BE2C (cell line): ENCODE data around the gene GNAQ.
A peak's percentile ranks its signal among the peaks of the same experiment; 100 is the strongest.

ENCODE experiments used
- DNase-seq: peaks from one replicate; pipeline ENCODE4 v3.0.0-alpha.2; 2020
- H3K27me3 ChIP-seq: fragments of 250-450 bp; sonication (Bioruptor Pico); 2 replicates; pipeline ENCODE4 v1.5.1; 2020; ENCODE audit warnings: mild to moderate bottlenecking
- H3K36me3 ChIP-seq: fragments of 250-450 bp; sonication (Bioruptor Pico); 2 replicates; pipeline ENCODE4 v1.5.1; 2020; ENCODE audit warnings: mild to moderate bottlenecking
- H3K4me1 ChIP-seq: fragments of 250-450 bp; sonication (Bioruptor Pico); 2 replicates; pipeline ENCODE4 v1.5.1; 2020
- H3K4me3 ChIP-seq: 2 replicates; pipeline ENCODE4 v1.5.1; 2011; ENCODE audit warnings: low read depth, low read length
- H3K9me3 ChIP-seq: fragments of 250-450 bp; sonication (Bioruptor Pico); 2 replicates; pipeline ENCODE4 v1.5.1; 2020
- TF ChIP-seq, protein P1 (sequence below): IDR thresholded peaks from 2 replicates; pipeline ENCODE4 v1.5.1; 2012; ENCODE audit warnings: mild to moderate bottlenecking, low read depth, low read length

Gene GNAQ

DNA sequence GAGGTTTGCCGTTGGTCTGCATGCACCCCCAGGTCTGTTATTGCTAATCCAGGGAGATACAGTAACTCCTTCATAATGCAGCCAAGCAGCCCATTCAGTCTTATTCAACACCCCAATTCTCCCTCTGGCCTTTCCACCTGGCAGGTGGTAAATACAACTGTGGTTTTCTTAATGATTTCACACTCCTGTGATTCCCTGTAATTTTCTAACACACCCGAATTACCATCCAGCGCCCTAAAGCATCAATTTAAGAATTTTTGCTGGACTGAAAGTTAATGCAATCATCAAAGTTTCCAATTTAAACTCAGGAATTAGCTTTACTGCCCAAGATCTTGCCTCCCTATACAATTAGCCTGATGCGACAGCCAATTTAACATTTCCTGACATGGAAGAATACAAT, 62.5 kb downstream of the GNAQ start:
- Histone ChIP-seq H3K27me3 (no peaks in the 10 kb centered on the region), H3K36me3 (no peaks in the 10 kb centered on the region), H3K4me3 (no peak overlapping the region), H3K9me3 (no peaks in the 10 kb centered on the region), H3K4me1 (peaks cover 18% of the 10 kb centered on the region)
- TF ChIP-seq, protein P1, sequence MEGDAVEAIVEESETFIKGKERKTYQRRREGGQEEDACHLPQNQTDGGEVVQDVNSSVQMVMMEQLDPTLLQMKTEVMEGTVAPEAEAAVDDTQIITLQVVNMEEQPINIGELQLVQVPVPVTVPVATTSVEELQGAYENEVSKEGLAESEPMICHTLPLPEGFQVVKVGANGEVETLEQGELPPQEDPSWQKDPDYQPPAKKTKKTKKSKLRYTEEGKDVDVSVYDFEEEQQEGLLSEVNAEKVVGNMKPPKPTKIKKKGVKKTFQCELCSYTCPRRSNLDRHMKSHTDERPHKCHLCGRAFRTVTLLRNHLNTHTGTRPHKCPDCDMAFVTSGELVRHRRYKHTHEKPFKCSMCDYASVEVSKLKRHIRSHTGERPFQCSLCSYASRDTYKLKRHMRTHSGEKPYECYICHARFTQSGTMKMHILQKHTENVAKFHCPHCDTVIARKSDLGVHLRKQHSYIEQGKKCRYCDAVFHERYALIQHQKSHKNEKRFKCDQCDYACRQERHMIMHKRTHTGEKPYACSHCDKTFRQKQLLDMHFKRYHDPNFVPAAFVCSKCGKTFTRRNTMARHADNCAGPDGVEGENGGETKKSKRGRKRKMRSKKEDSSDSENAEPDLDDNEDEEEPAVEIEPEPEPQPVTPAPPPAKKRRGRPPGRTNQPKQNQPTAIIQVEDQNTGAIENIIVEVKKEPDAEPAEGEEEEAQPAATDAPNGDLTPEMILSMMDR: no peak
- no peak for DNase-seq

DNA sequence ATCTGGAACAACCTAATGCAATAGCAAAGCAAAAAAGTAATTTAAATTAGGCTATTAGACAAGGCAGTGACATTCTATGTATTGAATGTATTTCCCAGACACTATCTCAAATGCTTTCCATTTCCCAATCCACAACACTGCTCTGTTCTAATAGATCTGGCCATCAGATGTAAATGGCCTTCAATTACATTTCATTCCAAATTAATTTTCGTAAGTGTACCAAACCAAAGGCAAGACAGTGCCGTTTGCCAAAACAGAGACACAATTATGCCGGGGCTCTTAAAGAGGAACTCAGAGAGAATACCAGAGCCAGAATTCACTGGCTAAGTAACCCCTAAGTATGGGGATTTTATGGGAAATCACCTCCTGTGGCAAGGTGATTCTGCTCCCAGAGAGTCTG, 63.1 kb downstream of the GNAQ start:
- no peak overlapping the region for H3K4me3 ChIP-seq
- H3K36me3 ChIP-seq: no peaks in the 10 kb centered on the region
- H3K4me1 ChIP-seq: peaks cover 18% of the 10 kb centered on the region
- no peaks in the 10 kb centered on the region for H3K27me3 ChIP-seq
- DNase-seq: peak; percentile 57
- TF ChIP-seq, protein P1: no peak
- H3K9me3 ChIP-seq: no peaks in the 10 kb centered on the region

DNA sequence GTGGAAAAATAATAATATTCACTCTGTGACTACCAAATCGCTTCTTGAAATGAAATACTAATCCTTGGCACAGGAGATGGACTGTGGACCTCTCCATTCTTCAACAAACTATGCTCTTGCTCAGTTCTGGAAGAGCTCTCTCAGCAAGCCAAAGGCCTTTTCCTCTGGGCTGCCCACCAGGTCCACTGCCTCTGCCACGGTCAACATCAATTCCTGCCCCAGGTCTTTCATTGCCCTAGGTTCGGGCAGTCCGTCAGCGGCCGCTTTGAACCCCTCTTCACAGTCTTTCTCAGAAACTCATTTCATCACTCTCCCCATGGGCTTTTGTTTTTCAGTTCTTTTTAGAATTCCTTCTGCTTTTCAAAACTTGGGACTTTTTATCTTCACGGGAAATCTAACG, 64.9 kb downstream of the GNAQ start:
- H3K9me3 ChIP-seq: no peaks in the 10 kb centered on the region
- no peaks in the 10 kb centered on the region for H3K27me3 ChIP-seq
- peaks cover 21% of the 10 kb centered on the region for H3K4me1 ChIP-seq
- no peaks in the 10 kb centered on the region for H3K36me3 ChIP-seq
- DNase-seq: no peak
- TF ChIP-seq, protein P1: no peak
- H3K4me3 ChIP-seq: no peak overlapping the region

DNA sequence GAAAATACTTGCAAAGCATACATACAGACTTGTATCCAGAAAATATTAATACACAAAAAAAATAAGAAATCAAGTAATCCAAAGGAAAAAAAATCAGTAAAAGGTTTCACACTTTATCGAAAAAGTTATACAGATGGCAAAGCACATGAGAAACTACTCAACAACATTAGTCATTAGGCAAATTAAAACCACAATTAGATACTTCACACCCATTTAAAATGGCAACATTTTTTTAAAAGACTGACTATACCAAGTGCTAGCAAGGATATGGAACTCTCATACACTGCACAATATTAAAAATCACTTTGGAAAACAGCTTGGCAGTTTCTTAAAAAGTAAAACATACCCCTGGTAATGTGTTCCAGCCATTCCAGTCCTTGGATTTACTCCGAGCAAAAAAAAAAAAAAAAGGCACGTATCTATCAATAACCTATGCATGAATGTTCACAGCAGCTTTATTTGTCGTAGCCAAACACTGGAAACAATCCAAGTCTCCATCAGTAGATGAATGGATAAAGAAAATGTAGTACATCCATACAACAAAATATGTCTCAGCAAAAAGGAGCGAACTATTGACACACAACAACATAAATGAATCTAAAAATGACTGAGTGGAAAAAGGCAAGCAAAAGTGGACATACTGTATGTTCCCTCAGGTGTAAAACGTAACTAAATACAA, 66.0 kb downstream of the GNAQ start:
- H3K9me3 ChIP-seq: no peaks in the 10 kb centered on the region
- no peaks in the 10 kb centered on the region for H3K36me3 ChIP-seq
- no peaks in the 10 kb centered on the region for H3K27me3 ChIP-seq
- TF ChIP-seq, protein P1: no peak
- H3K4me1 ChIP-seq: peaks cover 21% of the 10 kb centered on the region
- no peak overlapping the region for H3K4me3 ChIP-seq
- no peak for DNase-seq

DNA sequence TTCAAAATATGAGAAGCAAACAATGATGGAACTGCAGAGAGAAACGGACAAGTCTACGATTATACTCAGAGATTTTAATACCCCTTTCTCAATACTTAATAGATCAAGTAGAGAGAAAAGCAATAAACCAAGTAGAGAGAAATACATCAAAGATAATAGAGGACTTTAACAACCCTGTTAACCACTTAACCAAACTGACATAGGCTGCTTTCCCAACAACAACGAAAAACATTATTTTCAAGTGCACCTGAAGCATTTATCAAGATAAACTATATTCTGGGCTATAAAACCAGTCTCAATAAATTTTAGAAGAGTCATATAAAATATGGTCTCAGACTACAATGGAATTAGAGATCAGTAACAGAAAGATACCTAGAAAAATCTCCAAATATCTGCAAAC, 67.4 kb downstream of the GNAQ start:
- Histone ChIP-seq H3K4me1 (peaks cover 21% of the 10 kb centered on the region), H3K27me3 (no peaks in the 10 kb centered on the region), H3K36me3 (no peaks in the 10 kb centered on the region), H3K4me3 (no peak overlapping the region), H3K9me3 (no peaks in the 10 kb centered on the region)
- TF ChIP-seq, protein P1: no peak
- no peak for DNase-seq

DNA sequence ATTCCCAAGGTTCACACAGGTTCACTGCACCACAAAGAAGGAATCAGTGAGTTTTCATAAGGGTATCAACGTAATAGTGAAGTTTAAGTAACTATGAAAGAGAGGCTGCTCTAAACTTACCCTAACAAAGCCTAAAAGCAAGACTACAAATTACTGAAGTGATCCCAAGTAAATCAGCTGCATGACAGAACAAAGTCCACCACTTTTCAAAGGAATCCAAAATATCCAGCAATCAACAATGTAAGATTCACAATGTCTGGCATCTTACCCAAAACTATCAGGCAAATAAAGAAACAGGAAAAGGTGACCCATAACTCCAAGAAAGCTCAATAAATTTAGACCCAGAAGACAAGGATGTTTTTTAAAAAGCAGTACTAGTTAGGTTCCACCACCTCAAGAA, 70.1 kb downstream of the GNAQ start:
- Histone ChIP-seq H3K36me3 (no peaks in the 10 kb centered on the region), H3K4me3 (no peak overlapping the region), H3K9me3 (no peaks in the 10 kb centered on the region), H3K27me3 (no peaks in the 10 kb centered on the region), H3K4me1 (peaks cover 15% of the 10 kb centered on the region)
- no peak for DNase-seq
- TF ChIP-seq, protein P1: no peak
